Measurements from ENCODE around the gene RASGEF1B. TPM values are rescaled to one million over a fixed set of nuclear protein-coding genes. Genes with fewer than 3 reads are reported as not detected.

RASGEF1B gene
- polyA plus RNA-seq, 2 of the 4 experiments (the other 2 are of a cell fraction): 0.16 TPM; not detected in 1

GRCh38 chr4:81519427-81519773, 47.7 kb upstream of the RASGEF1B start:
- ATAC-seq (no peak), DNase-seq (ENCODE audit: low read depth in 1 of 2, low spot score in 1 of 2) (no peak), FAIRE-seq (no peak)
- Histone ChIP-seq H3K9me3 (no peaks in the 10 kb centered on the region), H3K27ac (no peak overlapping the region), H3K4me2 (no peak overlapping the region), H3K4me1 (no peaks in the 10 kb centered on the region), H3K4me3 (no peak overlapping the region)
- TF ChIP-seq TFCP2L1 (CRISPR knock-in tag; IDR thresholded peaks at IDR 0.05): no peak
- TF ChIP-seq EHMT2 (IDR thresholded peaks at IDR 0.05; ENCODE audit: low read depth): no peak
- no peak for TF ChIP-seq MAX (IDR thresholded peaks at IDR 0.05)
- no peak for TF ChIP-seq CTCF (IDR thresholded peaks at IDR 0.05)
- TF ChIP-seq E2F6 (IDR thresholded peaks at IDR 0.05; ENCODE audit: borderline replicate concordance, low read depth): no peak
- no peak for TF ChIP-seq CBX8 (IDR thresholded peaks at IDR 0.05)
- TF ChIP-seq FOSL2 (IDR thresholded peaks at IDR 0.05): no peak
- no peak for TF ChIP-seq FOSL2 (CRISPR knock-in tag; IDR thresholded peaks at IDR 0.05)
- no peak for TF ChIP-seq HDAC2 (IDR thresholded peaks at IDR 0.05)
- TF ChIP-seq HOXA7 (CRISPR knock-in tag; IDR thresholded peaks at IDR 0.05): no peak
- no peak for TF ChIP-seq ATOH8 (CRISPR knock-in tag; IDR thresholded peaks at IDR 0.05; ENCODE audit: low read depth)
- TF ChIP-seq, protein P1, sequence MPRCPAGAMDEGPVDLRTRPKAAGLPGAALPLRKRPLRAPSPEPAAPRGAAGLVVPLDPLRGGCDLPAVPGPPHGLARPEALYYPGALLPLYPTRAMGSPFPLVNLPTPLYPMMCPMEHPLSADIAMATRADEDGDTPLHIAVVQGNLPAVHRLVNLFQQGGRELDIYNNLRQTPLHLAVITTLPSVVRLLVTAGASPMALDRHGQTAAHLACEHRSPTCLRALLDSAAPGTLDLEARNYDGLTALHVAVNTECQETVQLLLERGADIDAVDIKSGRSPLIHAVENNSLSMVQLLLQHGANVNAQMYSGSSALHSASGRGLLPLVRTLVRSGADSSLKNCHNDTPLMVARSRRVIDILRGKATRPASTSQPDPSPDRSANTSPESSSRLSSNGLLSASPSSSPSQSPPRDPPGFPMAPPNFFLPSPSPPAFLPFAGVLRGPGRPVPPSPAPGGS (IDR thresholded peaks at IDR 0.05): no peak
- no peak for TF ChIP-seq HMGXB4 (CRISPR knock-in tag; IDR thresholded peaks at IDR 0.05; ENCODE audit: borderline replicate concordance)
- ChIA-PET CTCF (interaction anchor here (0.8 kb wide), 1 partner anchor 47 kb away, joined by 3 read pairs; the partner anchor contains the start of gene RASGEF1B), POLR2A (no interaction called here)
- 67% methylated on average over 3 of the region's 3 CpGs for WGBS (ENCODE audit: missing lambda C conversion rate)

- ChIA-PET POLR2A (no interaction called here), CTCF (no interaction called here)
- 44% methylated on average over 6 of the region's 6 CpGs for whole genome bisulfite sequencing (ENCODE audit: missing lambda C conversion rate)
- Histone ChIP-seq H3K9me3 (no peaks in the 10 kb centered on the region), H3K4me2 (no peak overlapping the region), H3K4me1 (no peaks in the 10 kb centered on the region), H3K27ac (no peak overlapping the region), H3K4me3 (no peak overlapping the region)
- DNase-seq (ENCODE audit: low read depth in 1 of 2, low spot score in 1 of 2): no peak
- no peak for FAIRE-seq
- no peak for ATAC-seq
- TF ChIP-seq ATOH8 (CRISPR knock-in tag; IDR thresholded peaks at IDR 0.05; ENCODE audit: low read depth): no peak
- TF ChIP-seq, protein P2, sequence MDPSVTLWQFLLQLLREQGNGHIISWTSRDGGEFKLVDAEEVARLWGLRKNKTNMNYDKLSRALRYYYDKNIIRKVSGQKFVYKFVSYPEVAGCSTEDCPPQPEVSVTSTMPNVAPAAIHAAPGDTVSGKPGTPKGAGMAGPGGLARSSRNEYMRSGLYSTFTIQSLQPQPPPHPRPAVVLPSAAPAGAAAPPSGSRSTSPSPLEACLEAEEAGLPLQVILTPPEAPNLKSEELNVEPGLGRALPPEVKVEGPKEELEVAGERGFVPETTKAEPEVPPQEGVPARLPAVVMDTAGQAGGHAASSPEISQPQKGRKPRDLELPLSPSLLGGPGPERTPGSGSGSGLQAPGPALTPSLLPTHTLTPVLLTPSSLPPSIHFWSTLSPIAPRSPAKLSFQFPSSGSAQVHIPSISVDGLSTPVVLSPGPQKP (IDR thresholded peaks at IDR 0.05; ENCODE audit: low read depth, low read length): no peak
Observed at GRCh38 chr4:81518762-81519426, 47.2 kb upstream of the RASGEF1B start.

Measured in A549 (cell line).